SW480 (cell line): ENCODE results near the gene NF2.

Source experiments
- DNase-seq: peaks from one replicate; pipeline ENCODE4 v3.0.0-alpha.2; 2016; ENCODE audit warnings: low spot score

The NF2 gene

DNA sequence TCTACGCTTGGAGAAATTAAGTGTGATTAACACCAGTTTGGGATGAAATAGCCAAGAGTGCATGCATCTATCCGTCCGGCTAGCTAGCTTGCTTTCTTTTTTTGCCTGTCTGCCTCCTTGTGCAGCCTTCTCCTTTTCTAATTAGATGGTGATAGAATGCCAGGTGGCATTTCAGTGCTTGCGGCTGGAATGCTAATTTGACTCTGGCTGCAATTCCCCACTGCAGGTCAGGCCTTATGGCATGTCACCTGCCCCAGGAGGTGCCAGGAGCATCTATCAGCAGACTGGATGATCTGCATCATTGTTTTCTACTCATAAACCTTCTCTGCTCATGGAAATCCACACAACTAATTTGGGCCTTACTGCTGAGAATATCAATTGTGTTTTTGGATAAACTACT is 65.2 kb downstream of the NF2 start:
- no peak for DNase-seq

DNA sequence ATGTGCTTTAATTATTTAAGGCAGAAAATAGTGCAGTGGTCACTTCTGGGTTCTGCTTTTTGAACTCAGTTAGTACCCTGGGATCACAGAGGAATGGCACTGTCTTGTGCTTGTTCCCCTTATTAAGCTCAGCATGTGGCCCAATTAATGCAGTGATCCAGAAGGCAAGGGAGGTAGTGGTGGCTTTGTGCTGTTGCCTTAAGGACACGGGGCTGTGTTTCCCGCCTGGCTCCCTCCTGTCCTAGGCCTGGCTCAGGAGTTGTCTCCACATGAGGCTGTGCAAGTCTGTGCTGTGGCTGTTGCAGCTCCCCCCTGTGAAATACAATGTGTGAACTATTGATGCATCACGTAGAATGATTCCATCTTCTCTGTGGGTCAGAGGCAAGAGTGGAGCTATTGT is 67.2 kb downstream of the NF2 start:
- DNase-seq = no peak

DNA sequence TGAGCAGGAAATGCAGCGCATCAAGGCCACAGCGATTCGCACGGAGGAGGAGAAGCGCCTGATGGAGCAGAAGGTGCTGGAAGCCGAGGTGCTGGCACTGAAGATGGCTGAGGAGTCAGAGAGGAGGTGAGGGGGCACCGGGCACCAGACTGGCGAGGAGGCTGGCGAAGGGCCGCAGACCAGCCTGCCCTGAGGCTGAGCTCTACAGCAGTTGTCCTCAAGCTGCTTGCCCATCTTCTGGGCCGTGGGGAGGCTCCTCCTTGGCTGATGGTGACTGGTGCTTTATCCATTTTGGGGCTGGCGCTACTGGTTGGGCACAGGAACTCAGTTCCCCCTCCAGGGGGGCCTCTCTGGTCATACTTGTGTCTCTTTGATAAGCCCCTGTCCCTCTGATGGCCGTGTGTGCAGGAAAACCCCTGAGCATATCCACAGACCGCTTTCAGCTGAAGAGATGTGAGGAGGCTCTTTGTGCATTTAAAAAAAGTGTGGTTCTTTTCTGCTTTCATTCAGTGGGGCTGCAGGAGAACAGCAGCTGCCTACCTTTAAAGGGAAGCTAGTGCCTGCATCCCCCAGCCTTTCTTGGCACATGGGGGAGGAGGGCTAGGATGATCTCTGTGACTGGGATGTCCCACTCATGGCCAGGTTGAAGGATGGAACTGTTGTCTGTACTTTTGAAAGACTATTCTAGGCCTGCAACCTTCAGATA is 70.1 kb downstream of the NF2 start:
- no peak for DNase-seq

DNA sequence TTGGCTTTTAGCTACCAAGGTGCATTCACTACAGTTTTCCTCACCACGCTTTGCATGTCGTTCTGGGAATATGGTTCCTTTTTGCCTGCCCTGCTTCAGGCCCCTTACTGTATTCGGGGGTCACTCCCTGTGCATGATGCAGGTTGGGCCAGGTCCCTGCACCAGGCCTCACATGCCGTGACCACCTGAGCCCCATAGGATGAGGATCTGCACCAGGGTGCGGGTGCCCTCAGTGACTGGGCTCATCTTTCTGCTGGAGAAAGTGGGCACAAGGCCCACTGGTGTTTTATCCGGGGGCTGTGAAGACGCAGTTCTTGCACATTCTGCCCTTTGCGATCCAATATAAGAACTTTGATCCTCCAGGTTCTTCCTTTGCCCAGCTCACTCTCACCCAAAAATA is 70.7 kb downstream of the NF2 start:
- DNase-seq = no peak

DNA sequence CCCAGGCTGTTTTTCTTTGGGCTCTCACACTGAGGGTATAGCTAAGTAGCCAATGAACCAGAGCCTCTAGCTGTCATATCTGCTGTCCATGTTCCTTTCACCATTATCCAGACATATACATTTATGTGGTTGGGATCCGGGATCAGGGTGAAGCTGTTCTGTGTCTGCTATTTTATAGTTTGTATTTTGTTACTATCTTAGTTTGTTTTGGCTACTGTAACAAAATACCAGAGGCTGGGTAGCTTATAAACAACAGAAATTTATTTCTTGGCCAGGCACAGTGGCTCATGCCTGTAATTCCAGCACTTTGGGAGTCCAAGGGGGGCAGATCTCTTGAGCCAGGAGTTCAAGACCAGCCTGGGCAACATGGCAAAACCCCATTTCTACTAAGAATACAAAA is 75.9 kb downstream of the NF2 start:
- no peak for DNase-seq

DNA sequence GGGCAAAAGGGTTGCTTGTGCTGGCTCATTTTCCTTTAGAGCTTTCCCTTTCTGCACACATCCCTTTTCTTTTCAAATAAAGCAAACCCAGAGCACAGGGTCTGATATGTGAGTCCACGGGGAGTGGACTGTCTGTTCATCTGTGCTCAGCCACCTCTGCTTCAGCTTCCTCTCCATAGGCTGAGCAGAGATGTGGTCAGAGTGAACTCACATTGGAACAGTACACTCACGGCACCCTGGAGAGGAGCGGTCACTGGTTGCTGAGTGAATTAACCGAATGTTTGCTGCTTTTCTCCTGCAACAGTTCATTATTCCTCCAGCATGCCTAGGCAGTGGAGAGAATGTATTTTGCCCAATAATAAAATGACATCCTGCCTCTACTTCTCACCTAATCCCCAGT is 80.1 kb downstream of the NF2 start:
- DNase-seq = no peak

DNA sequence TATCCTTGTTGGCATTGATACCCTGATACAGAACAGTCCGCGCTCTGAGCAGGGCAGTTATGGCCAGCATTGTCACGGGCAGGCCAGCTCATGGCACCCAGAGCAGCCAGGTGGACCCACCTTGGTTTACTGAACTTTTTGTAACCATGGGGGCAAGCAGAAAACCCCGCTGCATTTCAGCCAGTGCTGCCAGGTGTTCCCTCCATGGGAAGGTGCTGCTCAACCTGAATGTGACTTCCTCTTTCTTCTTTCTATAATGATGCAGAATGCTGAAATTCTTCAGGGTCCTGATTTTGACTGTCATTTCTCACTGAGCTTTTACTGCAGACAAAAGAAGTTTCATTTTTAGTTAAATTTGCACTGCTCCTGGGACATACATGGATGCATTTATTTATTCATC is 80.8 kb downstream of the NF2 start:
- DNase-seq = no peak

DNA sequence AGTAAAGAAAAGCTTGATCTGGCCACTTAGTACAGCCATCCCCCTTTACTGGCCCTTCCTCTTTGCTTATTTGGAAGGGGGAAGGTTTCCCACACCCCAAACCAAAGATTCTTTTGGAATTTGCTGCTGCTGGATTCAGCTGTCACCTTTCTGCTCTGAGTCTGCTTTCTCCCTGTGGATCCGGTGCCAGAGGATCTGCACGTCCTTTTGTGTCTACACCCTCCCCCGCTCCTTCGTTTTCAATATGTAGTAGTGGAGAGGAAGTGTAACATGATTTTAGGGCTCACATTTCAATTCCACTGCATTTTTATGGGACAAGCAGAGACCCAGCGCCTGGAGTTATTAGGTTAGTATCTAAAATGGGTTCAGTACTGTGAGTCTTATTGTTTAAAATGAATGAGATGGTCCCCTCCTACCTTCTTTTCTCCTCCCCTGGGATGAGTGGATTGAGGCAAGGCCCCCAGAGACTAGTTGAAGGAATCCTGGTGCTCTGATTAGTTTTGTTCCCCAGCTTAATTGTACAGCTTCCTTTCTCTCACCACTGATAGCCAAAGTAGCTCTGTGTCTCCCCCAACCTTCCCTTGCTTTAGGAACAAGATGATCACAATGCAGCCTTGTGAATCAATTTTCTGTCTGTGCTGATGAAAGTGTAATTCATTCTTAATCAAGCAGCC is 85.9 kb downstream of the NF2 start:
- no peak for DNase-seq

DNA sequence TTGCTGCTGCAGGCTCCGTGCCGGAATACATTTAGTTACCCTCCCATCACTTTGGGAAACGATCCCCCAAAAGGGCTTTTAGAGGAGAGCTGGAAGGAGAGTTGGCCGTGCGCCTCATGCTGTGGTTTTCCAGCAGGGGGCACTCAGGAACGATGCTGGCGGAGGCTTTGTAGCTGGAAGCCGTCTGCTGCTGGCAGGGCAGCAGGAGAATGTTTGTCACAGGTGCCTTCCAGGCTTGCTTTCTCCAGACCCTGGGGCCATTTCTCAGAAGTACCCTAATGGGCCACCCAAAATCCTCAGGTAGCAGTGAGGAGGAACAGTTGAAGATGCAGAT is 86.4 kb downstream of the NF2 start:
- no peak for DNase-seq

DNA sequence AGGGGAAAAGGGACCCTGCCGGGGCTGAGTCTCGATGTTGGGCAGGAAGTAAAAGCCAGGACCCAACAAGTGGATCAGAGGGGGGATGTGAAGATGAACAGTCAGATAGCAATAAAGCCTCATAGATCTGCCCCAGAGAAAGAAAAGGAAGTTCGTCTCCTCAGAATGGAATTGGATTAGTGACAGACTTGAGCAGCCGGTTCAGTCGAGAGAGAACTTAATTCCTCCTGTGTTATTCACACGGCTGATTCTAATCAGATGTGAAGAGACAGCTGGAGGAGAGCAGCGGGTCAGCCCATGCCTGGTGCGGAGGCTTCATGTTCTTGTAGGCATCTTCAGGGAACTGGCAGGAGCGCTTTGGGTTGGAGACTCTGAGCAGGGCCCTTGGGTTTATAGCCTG is 87.0 kb downstream of the NF2 start:
- DNase-seq = no peak

DNA sequence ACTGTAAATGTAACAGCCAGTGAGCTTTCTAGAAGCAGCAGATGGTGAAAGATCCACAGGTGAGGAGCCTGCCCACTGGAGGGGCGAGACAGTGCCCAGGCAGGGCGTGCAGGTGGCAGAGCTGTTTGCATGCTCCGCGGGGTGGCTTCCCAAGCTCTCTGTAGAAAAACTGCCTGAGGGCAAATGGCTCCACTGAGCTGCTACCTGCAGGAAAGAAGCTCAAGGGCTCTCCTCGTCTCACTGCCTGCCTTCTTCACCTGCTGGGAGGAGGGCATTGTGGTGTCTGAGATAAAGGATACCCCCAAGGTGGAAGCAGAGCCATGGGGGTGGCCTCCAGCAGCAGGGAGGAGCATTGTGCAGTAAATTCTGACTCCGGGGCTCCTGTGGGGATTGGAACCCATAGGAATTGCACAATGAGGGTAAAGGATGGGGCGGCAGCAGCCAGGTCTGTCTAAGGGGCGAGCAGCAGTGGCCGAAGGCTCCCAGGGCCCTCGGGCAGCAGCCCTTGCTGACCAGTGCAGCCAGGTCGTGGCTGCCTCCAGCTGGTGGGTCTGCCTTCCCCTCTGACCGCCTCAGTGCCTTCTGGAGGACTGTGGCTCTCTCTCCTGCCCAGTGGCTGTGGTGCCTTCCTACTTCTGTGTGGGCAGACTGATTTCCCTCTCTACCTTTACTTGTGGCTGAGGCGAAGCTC is 88.3 kb downstream of the NF2 start:
- no peak for DNase-seq

DNA sequence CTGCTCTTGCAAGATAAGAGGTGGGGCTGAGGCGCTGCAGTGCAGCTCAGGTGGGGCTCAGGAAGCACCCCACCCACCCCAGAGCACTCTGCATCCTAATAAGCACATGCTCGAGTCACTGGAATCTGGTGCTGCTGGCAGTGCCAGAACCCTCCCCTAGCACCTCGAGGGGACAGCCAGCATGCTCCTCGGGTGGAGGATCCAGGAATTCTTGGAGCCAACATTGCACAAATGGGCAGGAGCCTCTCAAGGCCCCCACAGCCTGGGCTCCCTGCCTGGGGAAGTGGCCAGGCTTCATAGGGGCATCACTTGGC is 88.9 kb downstream of the NF2 start:
- no peak for DNase-seq

DNA sequence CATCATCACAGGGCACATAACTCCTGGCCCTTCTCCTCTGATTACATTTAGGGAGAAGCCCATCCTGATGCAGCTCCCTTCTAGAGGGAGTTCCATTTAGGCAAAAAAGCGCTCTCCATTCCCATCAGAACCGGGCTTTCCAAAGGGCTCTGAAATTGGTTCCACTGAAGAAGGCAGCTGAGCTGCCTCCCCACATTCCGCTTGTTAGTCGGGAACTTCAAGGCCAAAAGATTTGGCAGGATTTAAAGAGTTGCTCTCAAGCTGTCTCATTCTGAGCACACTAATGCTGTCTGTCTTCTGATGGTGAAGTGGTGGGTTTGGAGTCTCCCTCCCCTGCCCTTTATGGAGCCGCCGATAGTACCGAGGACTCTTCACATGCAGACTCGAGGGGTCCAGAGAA is 89.7 kb downstream of the NF2 start:
- no peak for DNase-seq

DNA sequence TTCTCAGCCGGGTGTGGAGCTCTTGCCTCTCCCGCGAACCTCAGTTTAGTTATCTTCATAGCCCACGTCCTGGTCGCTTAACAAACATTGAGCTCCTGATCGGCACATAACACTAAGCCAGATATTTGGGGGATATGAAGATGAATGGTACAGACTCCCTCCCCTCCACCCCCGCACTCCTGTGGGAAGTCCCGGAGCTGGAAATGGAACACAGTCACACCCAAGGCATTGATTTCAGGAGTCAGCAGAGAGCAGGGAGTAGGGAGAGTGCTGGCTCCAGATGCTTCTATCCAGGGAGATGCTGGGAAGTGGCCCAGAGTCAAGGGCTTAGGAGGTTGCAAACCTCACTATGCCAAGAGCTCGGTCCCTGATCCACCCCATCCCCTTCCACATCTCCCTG is 90.2 kb downstream of the NF2 start:
- no peak for DNase-seq

DNA sequence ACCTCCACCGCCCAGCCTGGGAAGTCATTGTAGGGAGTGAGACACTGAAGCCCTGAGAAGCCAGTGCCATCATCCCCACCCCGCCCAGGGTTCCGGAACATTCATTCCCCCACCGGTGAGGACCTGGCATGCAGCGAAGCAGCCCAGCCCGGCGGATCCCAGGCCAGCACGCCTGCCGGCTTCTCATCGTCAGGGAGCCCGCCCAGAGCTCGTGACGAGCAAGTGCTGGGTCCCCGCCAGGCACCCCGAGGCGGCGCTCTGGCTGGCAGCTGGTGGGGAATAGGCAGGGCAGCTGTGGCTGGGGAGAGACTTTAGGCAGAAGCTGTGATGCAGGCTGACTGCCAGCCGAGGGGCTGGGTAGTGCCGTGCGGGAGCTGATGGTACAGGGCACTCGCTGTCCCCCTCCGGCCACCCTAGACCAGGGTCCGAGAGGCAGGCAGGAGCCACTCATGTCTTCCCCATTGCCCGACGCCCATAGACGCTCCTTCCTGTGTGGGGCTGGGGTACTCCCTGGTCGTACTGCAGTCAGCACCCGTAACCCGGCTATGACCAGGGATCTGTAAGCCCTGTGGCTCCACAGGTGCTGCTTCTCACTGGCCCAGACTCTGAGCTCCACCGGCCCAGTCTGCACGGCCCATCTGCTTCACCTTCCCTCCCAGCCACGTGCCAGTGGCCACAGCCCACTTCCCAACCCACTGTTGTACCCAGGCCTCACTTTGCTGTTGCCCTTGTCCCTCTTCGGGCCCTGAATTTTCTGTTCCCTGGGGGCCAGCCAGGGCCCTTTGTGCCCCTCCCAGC is 91.9 kb downstream of the NF2 start:
- DNase-seq = no peak

DNA sequence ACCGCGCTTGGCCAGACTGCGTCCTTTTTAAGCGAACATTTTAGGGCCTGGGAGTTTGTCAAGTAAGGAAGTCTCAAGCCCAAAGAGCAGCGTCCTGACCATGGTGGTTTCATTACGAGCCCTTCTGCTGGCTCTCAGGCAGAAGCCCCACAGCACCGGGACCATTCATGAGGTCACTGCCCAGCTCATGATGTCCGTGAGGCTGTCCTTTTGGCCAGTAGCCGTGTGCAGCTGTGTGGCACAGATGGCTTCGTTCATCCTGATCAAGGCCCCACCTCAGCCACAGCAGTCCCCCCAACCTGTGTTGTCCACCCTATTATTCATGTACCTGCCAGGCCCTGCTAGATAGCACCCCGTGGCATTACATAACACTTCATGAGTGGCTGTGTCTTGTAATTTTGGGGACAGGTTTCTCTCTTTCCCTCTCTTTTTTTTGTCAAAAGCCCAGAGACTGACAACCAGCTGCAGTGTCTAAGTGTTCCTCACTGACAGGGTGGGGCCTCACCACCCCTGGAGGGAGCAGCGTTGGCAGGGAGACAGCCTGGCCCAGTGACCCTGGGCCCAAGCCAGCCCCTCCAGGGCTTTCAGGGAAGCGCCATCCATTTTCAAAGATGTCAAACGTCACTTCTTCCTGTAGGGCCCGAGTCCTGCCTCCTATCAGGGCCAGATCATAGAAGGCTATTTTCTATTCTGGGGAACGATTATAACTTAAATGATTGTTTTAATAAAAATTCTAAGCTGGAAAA is 94.6 kb downstream of the NF2 start:
- DNase-seq = no peak

DNA sequence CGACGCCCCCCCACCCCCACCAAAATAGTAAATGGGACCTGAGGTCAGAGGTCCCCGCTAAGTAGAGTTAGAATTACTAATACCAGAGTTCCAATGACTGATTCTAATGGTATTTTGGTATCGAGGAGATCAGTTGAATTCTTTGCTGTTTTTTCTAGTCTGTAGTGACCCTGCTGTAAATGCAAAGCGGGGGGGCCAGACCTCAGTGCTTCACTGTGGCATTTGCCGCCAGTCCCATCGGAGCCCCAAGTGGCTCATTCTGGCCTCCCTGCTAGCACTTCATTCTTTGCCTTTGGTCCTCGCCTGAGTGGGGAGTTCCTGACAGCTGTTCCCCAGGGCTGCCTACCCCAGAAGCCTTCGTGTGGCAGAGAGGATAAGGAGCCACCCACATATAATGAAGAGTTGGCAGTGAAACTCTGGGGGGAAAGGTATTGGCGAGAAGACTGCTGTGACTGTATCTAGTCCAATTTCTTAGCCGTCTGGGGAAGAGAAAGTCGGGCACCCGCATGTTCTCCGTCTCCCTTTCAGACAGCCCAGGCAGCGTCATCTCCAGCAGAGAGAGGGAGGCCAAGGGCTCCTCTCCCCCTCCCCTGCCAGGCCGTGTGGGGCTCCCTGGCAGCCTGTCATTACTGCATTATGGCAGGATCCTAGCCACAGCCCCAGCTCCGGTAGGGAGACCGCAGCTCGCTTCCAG is 96.9 kb downstream of the NF2 start:
- no peak for DNase-seq

DNA sequence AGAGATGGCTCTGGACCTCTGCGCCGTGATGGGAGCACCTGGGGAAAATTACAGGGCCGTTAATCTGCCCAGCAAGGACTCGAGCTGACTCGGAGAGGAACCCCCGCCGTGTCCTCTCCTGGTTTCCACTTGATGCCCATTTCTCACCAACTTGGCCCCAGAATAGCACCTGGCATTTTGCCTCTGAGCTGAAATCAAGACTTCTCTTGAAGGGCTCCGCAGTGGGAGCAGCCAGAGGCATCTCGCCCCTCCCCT is 97.4 kb downstream of the NF2 start:
- DNase-seq = no peak

DNA sequence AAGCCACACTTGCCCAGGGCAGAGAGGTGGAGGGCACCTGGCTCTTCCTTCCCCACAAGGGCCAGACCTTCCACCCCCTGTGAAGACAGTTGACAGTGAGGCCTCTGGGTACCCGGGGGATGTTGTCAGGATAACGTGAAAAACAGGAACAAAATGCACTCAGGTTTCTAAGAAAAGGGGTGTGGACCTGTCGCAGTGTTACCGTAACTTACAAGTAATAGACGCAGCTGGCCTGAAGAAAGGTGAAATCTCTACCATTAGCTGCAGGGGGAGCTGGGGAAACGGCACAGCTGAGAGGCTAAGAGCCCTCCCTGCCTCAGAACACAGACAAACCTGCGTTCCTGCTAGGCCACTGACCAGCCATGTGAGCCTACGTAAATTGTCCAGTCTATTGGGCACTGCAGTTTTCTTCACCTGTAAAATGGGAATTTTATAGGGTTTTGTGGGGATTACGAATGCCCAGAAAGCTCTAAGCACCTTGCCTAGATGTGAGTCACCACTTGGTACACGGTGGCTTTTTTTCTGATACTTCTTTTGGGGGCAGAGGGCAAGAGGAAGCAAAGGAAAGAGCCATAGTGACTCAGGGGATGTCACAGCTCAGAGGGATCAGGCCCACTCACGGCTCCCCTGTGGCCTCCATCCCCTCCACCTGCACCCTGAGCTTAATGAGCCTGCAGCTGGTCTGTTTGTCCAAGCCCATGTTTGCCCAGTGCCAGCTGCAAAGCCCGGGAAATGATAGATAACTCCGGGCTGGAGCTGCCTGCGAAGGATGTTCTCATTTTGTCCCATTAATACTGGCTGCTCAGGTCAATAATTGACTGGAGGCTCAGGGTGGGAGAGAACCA is 97.9 kb downstream of the NF2 start:
- DNase-seq = peak; percentile 30

DNA sequence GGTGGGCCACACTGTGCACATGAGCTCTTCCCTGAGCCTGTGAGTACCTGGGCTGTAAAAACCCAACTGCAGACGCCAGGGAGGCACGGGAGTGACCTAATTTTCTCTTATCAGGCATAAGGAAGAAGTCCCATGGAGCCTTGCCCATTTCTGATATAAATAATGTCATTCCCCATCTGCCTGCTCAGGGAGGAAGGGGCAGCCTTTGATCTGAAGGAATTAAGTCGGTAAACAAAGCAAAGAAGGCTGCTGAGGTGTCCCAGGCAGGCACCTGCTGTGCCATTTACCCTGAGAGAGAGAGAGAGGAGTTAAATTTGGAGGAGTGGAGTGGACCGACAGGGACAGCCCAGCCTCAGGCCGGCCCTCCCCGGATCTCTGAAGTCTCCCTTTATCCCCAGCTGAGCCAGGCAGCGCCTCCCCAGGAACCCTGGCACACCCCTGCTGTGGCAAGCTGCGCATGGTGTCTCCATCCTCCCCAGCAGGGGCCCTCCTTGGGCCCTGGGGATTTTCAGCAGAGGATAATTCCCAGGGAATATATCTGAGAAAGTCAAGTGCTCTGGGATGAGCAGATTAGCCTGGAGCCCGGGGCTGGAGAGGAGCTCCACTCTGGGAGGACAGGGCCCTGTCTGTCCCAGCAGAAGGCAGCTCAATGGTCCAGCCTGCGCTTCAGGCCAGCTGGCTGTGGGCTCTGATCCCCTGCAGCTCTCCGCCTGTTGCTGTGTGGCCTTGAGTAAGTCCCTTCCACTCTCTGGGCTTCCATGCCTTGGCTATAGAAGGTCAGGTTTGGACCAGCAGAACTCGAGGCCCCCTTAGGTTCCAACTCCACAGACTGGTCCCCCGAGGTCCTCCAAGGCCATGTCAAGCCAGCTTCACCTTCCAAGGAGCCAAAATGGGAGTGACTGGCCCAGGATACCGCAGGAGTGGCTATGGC is 98.8 kb downstream of the NF2 start:
- DNase-seq = no peak
